GM18499 (cell line): Measurements from ENCODE around the gene POLH.

Source experiments
- ATAC-seq: cut with Tn5 transposase; IDR thresholded peaks from one replicate; pipeline ENCODE4 v1.9.1; 2021; ENCODE audit warnings: moderate number of reproducible peaks; ENCODE audit not compliant: insufficient read depth, unreplicated experiment

POLH gene

GRCh38 chr6:43600595-43600994 lies 24.6 kb downstream of the POLH start:
- ATAC-seq: no peak

GRCh38 chr6:43604174-43604573 lies 28.2 kb downstream of the POLH start:
- ATAC-seq: no peak

GRCh38 chr6:43606019-43606418 lies 30.0 kb downstream of the POLH start:
- no peak for ATAC-seq

- no peak for ATAC-seq
Observed at GRCh38 chr6:43608310-43608763, 32.4 kb downstream of the POLH start.

- no peak for ATAC-seq
Observed at GRCh38 chr6:43608807-43609206, 32.8 kb downstream of the POLH start.

- ATAC-seq: no peak
Observed at GRCh38 chr6:43609402-43609801, 33.4 kb downstream of the POLH start.

- ATAC-seq: no peak
Observed at GRCh38 chr6:43610431-43610830, 34.4 kb downstream of the POLH start.

GRCh38 chr6:43613721-43614395 lies 37.9 kb downstream of the POLH start:
- ATAC-seq: no peak

- no peak for ATAC-seq
Observed at GRCh38 chr6:43614396-43614730, 38.4 kb downstream of the POLH start.

GRCh38 chr6:43616725-43617472 lies 40.9 kb downstream of the POLH start:
- no peak for ATAC-seq

GRCh38 chr6:43621078-43621835 lies 45.3 kb downstream of the POLH start:
- ATAC-seq: no peak

- ATAC-seq: no peak
Observed at GRCh38 chr6:43621836-43622180, 45.8 kb downstream of the POLH start.

- ATAC-seq: no peak
Observed at GRCh38 chr6:43622541-43622940, 46.6 kb downstream of the POLH start.

GRCh38 chr6:43623880-43624785 lies 48.1 kb downstream of the POLH start:
- ATAC-seq: no peak

- ATAC-seq: no peak
Observed at GRCh38 chr6:43624786-43625288, 48.9 kb downstream of the POLH start.

- ATAC-seq: no peak
Observed at GRCh38 chr6:43625393-43625992, 49.5 kb downstream of the POLH start.

- ATAC-seq: no peak
Observed at GRCh38 chr6:43627008-43627825, 51.2 kb downstream of the POLH start.

- no peak for ATAC-seq
Observed at GRCh38 chr6:43628393-43629103, 52.6 kb downstream of the POLH start.
